K562 (cell line): ENCODE data around the gene CD68. TPM values are rescaled to one million over a fixed set of nuclear protein-coding genes. Genes with fewer than 3 reads are reported as not detected.

Experiments used
- DMBX1 ChIP-seq: fragments of 250-450 bp; sonication (Bioruptor Pico); IDR thresholded peaks from 2 replicates; pipeline ENCODE4 v1.8.0; 2022; ENCODE audit warnings: inconsistent platforms, mild to moderate bottlenecking, moderate library complexity, borderline replicate concordance
- FOXJ3 ChIP-seq: sonication (generic); formaldehyde crosslinking; IDR thresholded peaks from 2 replicates; pipeline ENCODE4 v1.4.0; 2020; ENCODE audit warnings: mild to moderate bottlenecking, missing genetic modification reagents
- POLR2AphosphoS5 ChIP-seq: IDR thresholded peaks from 2 replicates; pipeline ENCODE4 v1.6.1; 2011; ENCODE audit warnings: mild to moderate bottlenecking, low read depth, low read length, moderate library complexity; ENCODE audit not compliant: control insufficient read depth, insufficient read depth
- RBM39 ChIP-seq: fragments of 200-400 bp; formaldehyde crosslinking; optimal IDR thresholded peaks from 2 replicates; pipeline ENCODE3; 2018; ENCODE audit warnings: low read depth, low read length
- SREBF2 ChIP-seq: sonication (generic); formaldehyde crosslinking; IDR thresholded peaks from 2 replicates; pipeline ENCODE4 v1.4.0; 2020; ENCODE audit warnings: mild to moderate bottlenecking, missing genetic modification reagents
- ZNF232 ChIP-seq: sonication (generic); formaldehyde crosslinking; IDR thresholded peaks from 2 replicates; pipeline ENCODE4 v1.8.0; 2022; ENCODE audit warnings: mild to moderate bottlenecking, missing genetic modification reagents
- ZNF384 ChIP-seq: IDR thresholded peaks from 2 replicates; pipeline ENCODE4 v1.6.1; 2012; ENCODE audit warnings: low read depth, low read length, improper control_type of control experiment
- ZNF764 ChIP-seq: fragments of 250-450 bp; sonication (Bioruptor Pico); IDR thresholded peaks from 2 replicates; pipeline ENCODE4 v1.4.0; 2020; ENCODE audit warnings: low read depth, mild to moderate bottlenecking, moderate library complexity
- ZNF780A ChIP-seq: fragments of 250-450 bp; sonication (Bioruptor Pico); IDR thresholded peaks from 2 replicates; pipeline ENCODE4 v1.5.0; 2021; ENCODE audit warnings: mild to moderate bottlenecking
- polyA plus RNA-seq, 8 experiments: library from polyadenylated mRNA; depleted of rRNA in 4 of 8; stranded (reverse) in 5 of 8; unstranded in 3 of 8; fragments of >200 nt; fragmentation: Nextera tagmentation in 2 of 8; fragmentation: Illumina TruSeq in 1 of 8; extraction: Ambion mirVana in 2 of 8; extraction: Trizol in 1 of 8; gene quantifications; 2 replicates each; pipeline versions ENCODE4 v1.2.1 to v1.2.3, GENCODE V29; 2011 to 2014; ENCODE audit warnings: inconsistent platforms in 1 of 8, missing spikeins in 1 of 8
- total RNA-seq, 7 experiments: library from RNA; depleted of rRNA in 6 of 7; stranded (reverse); fragments of >200 nt in 6 of 7; fragmentation: Illumina TruSeq in 2 of 7; extraction: Trizol in 2 of 7; gene quantifications; 2 replicates each; pipeline versions ENCODE4 v1.2.1 to v1.2.3, GENCODE V29; 2011 to 2021; ENCODE audit warnings: low replicate concordance in 1 of 7
- TF ChIP-seq, protein P1 (sequence below): fragments of 250-450 bp; sonication (Bioruptor Pico); IDR thresholded peaks from 2 replicates; pipeline ENCODE4 v1.8.0; 2021; ENCODE audit warnings: borderline replicate concordance, mild to moderate bottlenecking, moderate library complexity; ENCODE audit not compliant: poor library complexity, severe bottlenecking
- TF ChIP-seq, protein P2 (sequence below): fragments of 250-450 bp; sonication (Bioruptor Pico); IDR thresholded peaks from 2 replicates; pipeline ENCODE4 v1.4.0; 2020; ENCODE audit warnings: mild to moderate bottlenecking, moderate library complexity
- TF ChIP-seq, protein P3 (sequence below): fragments of 250-450 bp; sonication (Bioruptor Pico); IDR thresholded peaks from 2 replicates; pipeline ENCODE4 v1.5.0; 2020; ENCODE audit warnings: mild to moderate bottlenecking
- TF ChIP-seq, protein P4 (sequence below): fragments of 250-450 bp; sonication (Bioruptor Pico); IDR thresholded peaks from 2 replicates; pipeline ENCODE4 v1.4.0; 2020; ENCODE audit warnings: borderline replicate concordance
- TF ChIP-seq, protein P5 (sequence below), 2 experiments: IDR thresholded peaks in 1 of 2; conservative IDR thresholded peaks in 1 of 2; 2 replicates each; pipeline ENCODE4 v1.6.1; 2016; ENCODE audit warnings: low read depth in 2 of 2, mild to moderate bottlenecking in 1 of 2, missing compliant biosample characterization in 1 of 2, missing genetic modification characterization in 1 of 2, moderate library complexity in 1 of 2

The CD68 gene
- total and polyA plus RNA-seq, 9 of the 15 experiments (the other 6 are each of a cell fraction or from before 2014, with no cell fraction given) = 28.2 to 89.8 (median 37.7) TPM

DNA sequence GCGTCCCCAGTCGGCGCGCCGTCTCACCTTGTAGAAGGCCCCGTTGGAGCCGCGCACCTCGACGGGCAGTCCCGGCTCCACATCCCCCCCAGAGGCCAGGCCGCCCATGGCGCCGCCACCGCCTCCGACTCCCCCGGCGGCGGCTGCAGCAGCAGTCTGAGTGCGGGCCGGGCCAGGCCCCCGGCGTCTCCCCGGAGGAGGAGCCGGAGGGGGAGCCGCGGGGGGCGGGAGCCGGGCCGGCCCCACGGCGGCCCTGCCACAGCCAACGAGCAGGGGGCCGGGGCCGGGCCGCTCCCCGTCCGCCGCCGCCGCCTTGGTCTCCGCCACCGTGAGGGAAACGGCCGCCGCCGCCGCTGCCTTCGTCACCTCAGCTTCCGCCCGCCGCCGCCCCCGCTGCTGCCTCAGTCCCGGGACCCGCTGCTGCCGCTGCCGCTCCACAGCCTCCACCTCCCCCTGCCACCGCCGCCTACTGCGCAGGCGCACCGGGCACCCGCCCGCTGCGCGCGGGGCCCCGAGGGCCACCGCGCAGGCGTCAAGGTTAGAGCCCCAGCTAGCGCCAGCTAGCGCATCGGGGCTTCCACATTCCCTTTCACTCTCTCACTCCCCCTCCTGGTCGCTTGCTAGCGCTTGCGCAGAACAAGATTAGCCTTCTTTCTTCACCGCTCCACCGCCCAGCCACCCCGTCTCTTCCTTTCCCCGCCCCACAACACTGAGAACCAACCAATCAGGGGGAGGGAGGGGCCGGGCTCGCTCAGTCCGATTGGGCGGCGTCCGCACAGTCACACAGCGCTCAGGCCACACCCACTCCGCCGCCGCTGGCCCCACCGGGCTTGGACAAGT is 35.2 kb downstream of the CD68 start, which contains the start of gene FXR2 (continued):
- TF ChIP-seq, protein P1, sequence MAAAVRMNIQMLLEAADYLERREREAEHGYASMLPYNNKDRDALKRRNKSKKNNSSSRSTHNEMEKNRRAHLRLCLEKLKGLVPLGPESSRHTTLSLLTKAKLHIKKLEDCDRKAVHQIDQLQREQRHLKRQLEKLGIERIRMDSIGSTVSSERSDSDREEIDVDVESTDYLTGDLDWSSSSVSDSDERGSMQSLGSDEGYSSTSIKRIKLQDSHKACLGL = no peak
- TF ChIP-seq FOXJ3 (CRISPR knock-in tag) = no peak
- TF ChIP-seq, protein P2, sequence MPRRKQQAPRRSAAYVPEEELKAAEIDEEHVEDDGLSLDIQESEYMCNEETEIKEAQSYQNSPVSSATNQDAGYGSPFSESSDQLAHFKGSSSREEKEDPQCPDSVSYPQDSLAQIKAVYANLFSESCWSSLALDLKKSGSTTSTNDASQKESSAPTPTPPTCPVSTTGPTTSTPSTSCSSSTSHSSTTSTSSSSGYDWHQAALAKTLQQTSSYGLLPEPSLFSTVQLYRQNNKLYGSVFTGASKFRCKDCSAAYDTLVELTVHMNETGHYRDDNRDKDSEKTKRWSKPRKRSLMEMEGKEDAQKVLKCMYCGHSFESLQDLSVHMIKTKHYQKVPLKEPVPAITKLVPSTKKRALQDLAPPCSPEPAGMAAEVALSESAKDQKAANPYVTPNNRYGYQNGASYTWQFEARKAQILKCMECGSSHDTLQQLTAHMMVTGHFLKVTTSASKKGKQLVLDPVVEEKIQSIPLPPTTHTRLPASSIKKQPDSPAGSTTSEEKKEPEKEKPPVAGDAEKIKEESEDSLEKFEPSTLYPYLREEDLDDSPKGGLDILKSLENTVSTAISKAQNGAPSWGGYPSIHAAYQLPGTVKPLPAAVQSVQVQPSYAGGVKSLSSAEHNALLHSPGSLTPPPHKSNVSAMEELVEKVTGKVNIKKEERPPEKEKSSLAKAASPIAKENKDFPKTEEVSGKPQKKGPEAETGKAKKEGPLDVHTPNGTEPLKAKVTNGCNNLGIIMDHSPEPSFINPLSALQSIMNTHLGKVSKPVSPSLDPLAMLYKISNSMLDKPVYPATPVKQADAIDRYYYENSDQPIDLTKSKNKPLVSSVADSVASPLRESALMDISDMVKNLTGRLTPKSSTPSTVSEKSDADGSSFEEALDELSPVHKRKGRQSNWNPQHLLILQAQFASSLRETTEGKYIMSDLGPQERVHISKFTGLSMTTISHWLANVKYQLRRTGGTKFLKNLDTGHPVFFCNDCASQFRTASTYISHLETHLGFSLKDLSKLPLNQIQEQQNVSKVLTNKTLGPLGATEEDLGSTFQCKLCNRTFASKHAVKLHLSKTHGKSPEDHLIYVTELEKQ (CRISPR knock-in tag) = no peak
- no peak for TF ChIP-seq ZNF764 (CRISPR knock-in tag)
- peak; percentile 45; the same call in 1 of the 2 replicates for TF ChIP-seq POLR2AphosphoS5
- TF ChIP-seq ZNF384 = no peak
- TF ChIP-seq ZNF232 (CRISPR knock-in tag) = no peak
- no peak for TF ChIP-seq ZNF780A (CRISPR knock-in tag)
- TF ChIP-seq, protein P3, sequence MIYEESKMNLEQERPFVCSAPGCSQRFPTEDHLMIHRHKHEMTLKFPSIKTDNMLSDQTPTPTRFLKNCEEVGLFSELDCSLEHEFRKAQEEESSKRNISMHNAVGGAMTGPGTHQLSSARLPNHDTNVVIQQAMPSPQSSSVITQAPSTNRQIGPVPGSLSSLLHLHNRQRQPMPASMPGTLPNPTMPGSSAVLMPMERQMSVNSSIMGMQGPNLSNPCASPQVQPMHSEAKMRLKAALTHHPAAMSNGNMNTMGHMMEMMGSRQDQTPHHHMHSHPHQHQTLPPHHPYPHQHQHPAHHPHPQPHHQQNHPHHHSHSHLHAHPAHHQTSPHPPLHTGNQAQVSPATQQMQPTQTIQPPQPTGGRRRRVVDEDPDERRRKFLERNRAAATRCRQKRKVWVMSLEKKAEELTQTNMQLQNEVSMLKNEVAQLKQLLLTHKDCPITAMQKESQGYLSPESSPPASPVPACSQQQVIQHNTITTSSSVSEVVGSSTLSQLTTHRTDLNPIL (CRISPR knock-in tag) = no peak
- TF ChIP-seq DMBX1 (CRISPR knock-in tag) = no peak
- TF ChIP-seq RBM39 = no peak
- TF ChIP-seq SREBF2 (CRISPR knock-in tag) = no peak
- TF ChIP-seq, protein P4, sequence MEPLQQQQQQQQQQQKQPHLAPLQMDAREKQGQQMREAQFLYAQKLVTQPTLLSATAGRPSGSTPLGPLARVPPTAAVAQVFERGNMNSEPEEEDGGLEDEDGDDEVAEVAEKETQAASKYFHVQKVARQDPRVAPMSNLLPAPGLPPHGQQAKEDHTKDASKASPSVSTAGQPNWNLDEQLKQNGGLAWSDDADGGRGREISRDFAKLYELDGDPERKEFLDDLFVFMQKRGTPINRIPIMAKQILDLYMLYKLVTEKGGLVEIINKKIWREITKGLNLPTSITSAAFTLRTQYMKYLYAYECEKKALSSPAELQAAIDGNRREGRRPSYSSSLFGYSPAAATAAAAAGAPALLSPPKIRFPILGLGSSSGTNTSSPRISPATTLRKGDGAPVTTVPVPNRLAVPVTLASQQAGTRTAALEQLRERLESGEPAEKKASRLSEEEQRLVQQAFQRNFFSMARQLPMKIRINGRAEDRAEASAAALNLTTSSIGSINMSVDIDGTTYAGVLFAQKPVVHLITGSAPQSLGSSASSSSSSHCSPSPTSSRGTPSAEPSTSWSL = no peak
- TF ChIP-seq, protein P5, sequence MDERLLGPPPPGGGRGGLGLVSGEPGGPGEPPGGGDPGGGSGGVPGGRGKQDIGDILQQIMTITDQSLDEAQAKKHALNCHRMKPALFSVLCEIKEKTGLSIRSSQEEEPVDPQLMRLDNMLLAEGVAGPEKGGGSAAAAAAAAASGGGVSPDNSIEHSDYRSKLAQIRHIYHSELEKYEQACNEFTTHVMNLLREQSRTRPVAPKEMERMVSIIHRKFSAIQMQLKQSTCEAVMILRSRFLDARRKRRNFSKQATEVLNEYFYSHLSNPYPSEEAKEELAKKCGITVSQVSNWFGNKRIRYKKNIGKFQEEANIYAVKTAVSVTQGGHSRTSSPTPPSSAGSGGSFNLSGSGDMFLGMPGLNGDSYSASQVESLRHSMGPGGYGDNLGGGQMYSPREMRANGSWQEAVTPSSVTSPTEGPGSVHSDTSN (CRISPR knock-in tag; IDR thresholded peaks at IDR 0.05; ENCODE audit: low read depth) = no peak
- TF ChIP-seq, protein P5 (tag; conservative IDR thresholded peaks at IDR 0.05; ENCODE audit: low read depth) = no peak
